ENCODE measurements around the gene PPP1CA.

DNA sequence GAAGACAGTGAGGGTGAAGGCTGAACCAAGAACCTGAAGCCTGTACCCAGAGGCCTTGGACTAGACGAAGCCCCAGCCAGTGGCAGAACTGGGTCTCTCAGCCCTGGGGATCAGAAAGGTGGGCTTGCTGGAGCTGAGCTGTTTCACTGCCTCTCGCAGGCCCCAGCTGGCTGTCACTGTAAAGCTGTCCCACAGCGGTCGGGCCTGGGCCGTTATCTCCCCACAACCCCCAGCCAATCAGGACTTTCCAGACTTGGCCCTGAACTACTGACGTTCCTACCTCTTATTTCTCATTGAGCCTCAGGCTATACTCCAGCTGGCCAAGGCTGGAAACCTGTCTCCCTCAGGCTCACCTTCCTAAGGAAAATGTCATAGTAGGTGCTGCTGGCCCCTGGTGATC, 4.1 kb downstream of the PPP1CA start:
- TF ChIP-seq, protein P1, sequence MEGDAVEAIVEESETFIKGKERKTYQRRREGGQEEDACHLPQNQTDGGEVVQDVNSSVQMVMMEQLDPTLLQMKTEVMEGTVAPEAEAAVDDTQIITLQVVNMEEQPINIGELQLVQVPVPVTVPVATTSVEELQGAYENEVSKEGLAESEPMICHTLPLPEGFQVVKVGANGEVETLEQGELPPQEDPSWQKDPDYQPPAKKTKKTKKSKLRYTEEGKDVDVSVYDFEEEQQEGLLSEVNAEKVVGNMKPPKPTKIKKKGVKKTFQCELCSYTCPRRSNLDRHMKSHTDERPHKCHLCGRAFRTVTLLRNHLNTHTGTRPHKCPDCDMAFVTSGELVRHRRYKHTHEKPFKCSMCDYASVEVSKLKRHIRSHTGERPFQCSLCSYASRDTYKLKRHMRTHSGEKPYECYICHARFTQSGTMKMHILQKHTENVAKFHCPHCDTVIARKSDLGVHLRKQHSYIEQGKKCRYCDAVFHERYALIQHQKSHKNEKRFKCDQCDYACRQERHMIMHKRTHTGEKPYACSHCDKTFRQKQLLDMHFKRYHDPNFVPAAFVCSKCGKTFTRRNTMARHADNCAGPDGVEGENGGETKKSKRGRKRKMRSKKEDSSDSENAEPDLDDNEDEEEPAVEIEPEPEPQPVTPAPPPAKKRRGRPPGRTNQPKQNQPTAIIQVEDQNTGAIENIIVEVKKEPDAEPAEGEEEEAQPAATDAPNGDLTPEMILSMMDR (IDR thresholded peaks at IDR 0.05), result no peak
- TF ChIP-seq POLR2A (IDR thresholded peaks at IDR 0.05), result no peak
